Left renal pelvis (tissue), 4 donors: ENCODE data around the gene IRX3. TPM values are rescaled to one million over a fixed set of nuclear protein-coding genes. Genes with fewer than 3 reads are reported as not detected.
"Not testable (repeated sequence)": the region's sequence is repeated elsewhere in the genome, so short reads cannot be mapped to it uniquely, and the experiment has no call there.

ENCODE experiments used
- DNase-seq, 4 donors: peaks; one replicate each; pipeline ENCODE4 v3.0.0-alpha.2; 2013; ENCODE audit warnings: low read depth in 4 of 4, low spot score in 3 of 4
- polyA plus RNA-seq, 4 donors: library from polyadenylated mRNA; unstranded; fragments of 120-200 nt; gene quantifications; one replicate each; pipeline ENCODE4 v1.2.1, GENCODE V29; 2013; ENCODE audit not compliant: insufficient read length in 4 of 4

Gene IRX3
- polyA plus RNA-seq, 4 donors = 8.5 to 36.8 (median 24.5) TPM

- no peak for DNase-seq
Measured at GRCh38 chr16:54280751-54281150, 5.8 kb downstream of the IRX3 start.

- no peak for DNase-seq
Measured at GRCh38 chr16:54277845-54278703, 8.5 kb downstream of the IRX3 start.

DNA sequence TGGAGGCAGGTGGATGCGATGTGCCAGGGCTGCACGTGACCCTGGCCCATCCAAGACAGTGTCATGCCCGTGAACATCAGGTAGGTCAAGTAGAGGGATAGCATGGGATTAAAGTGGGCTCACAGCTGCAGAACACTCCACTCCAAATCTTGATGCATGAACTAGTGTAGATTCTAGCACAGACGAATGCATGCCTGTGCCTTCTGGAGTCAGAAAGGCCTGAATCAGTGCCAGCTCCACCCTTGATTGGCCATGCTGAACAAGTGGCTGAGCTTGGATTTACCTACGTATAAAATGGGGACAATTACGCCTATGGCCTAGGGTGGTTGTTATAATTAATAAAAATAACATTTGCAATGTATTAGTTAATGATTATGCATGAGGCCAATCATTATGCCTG is 10.6 kb downstream of the IRX3 start:
- no peak for DNase-seq

GRCh38 chr16:54273566-54273965 is 13.0 kb downstream of the IRX3 start:
- no peak for DNase-seq

DNA sequence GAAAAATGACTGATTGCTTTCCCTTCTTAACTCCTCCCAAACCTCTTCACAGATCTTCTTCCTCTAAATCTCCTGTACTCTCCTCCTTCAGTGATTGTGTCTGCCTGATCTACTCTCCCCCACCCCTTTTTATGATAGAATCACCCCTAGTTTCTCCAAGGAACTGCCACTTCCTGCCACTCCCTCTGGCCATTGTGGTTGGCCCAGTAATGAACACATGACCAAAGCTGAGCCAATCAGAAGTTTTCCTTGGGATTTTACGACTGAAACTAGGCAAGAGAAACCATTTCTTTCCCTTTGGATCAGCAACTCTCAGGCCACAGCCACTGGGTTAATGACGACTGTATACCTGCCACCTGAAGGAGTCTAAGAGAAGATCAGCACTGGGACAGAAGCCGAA is 15.9 kb downstream of the IRX3 start:
- DNase-seq = no peak

- no peak for DNase-seq
Measured at GRCh38 chr16:54269461-54269860, 17.1 kb downstream of the IRX3 start.

DNA sequence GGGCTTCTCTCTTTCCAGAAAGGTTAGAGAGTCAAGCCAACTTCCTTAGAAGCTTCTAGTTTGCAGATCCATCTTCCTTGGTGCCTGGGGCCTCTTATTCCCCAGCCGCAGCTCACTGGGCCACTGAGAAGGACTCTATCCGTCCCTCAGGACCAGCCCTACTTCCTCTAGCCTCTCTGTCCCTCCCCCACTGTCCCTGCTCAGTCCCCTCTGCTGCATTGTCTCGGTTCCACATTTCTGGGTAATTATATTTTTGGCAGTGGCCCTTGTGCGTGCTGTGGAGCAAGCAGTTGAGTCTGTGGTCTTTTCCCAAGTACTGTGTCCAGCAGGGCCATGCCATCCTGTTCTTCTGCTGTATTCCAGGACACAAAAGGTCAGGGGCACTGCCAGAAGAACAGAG is 17.8 kb downstream of the IRX3 start:
- DNase-seq = no peak

GRCh38 chr16:54268340-54268739 is 18.2 kb downstream of the IRX3 start:
- DNase-seq = no peak

DNA sequence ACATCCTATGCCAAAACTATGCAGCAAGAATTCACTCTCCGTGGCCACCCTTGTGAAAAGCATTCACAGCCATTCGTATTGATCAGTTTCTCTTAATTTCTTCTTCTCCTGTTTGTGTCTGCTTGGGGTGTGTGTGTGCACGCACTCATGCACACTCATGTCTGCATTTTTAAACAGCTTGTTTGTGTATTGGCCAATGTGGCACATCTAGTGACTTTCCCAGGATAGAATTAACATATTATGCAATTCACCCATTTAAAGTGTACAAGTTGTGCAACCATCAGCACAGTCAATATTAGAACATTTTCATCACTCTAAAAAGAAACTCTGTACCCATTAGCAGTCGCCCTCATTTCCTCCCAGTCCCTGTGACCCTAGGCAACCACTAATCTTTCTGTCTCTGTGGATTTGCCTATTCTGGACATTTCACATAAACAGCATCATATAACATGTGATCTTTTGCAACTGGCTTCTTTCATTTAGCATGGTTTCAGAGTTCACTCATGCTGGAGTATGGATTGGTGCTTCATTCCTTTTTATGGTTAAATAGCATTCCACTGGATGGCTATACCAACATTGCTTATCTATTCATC is 20.1 kb downstream of the IRX3 start:
- no peak for DNase-seq

- DNase-seq = no peak
Measured at GRCh38 chr16:54265575-54266107, 20.9 kb downstream of the IRX3 start.

- no peak for DNase-seq
Measured at GRCh38 chr16:54253118-54253517, 33.5 kb downstream of the IRX3 start.

DNA sequence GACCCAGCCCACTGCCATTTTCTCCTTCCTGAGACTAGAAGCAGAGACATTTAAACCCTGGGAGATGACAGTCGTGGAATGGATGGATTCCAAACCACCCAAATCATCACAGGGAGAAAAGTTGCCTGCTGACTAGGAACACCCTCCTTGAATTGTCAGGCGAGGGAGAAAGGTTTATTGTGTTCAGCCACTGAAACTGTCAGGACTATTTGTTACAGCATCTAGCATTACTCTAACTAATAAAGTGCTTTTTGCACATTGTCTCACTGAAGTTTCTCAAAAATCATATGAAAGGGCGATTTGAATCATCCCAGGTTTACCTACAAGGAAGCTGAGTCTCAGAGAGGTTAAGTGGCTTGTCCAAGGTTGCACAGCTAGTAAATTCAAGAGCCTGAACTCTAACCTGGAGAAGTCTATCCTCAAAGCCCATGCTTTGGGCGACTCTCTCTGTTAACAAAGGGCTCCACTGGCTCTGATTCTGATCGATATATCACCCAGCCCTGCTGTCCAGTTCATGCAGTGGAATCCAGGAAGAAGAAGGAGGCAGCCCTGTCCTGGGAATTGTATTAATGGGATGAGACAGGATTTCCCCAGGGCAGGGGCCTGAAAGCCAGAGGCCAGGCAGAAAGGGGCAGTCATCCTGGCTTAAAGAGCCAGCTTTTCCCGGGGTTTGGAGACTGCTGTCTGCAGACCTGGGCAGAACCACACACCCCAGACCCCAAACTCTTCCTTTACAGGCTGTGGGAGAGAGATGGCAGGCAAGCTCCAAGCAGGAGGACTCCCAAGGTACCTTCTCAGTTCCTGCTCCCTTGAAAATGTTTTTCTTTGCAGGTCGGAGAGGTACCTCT is 37.5 kb downstream of the IRX3 start:
- no peak for DNase-seq

DNA sequence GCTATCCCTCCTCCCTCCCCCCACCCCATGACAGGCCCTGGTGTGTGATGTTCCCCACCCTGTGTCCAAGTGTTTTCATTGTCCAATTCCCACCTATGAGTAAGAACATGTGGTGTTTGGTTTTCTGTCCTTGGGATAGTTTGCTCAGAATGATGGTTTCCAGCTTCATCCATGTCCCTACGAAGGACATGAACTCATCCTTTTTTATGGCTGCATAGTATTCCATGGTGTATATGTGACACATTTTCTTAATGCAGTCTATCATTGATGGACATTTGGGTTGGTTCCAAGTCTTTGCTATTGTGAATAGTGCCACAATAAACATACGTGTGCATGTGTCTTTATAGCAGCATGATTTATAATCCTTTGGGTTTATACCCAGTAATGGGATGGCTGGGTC is 38.9 kb downstream of the IRX3 start:
- not testable (repeated sequence) for DNase-seq

- no peak for DNase-seq
Measured at GRCh38 chr16:54246454-54246821, 40.1 kb downstream of the IRX3 start.

DNA sequence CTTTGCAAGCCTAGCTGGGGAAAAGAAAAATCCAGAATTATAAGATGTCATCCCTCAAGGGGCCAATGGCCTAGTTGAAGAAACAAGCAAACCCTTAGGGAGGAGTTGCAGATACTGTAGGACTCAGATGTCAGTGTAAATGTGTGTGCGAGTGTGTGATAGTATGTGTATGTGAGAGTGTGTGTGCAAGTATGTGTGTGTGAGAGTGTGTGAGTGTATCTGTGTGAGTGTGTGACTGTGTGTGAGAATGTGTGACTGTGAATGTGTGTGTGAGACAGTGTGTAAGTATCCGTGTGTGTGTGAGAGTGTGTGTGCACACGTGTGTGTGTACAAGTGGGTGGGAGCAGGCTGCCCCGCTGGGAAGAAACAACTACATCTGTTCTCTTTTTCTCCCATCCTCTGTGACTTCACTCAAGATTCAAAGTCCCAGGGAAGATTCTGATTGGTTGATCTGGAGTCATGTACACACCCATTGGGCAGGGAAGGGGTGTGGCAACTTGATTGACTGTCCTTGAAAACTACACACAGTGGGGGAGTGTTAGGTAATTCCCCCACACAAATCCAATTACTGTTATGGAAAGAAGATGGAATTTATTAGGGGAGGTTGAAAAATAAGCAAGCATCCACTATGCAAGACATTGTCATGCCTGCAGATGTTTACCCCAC is 40.7 kb downstream of the IRX3 start:
- no peak for DNase-seq

- DNase-seq = no peak
Measured at GRCh38 chr16:54244061-54244886, 42.3 kb downstream of the IRX3 start.

DNA sequence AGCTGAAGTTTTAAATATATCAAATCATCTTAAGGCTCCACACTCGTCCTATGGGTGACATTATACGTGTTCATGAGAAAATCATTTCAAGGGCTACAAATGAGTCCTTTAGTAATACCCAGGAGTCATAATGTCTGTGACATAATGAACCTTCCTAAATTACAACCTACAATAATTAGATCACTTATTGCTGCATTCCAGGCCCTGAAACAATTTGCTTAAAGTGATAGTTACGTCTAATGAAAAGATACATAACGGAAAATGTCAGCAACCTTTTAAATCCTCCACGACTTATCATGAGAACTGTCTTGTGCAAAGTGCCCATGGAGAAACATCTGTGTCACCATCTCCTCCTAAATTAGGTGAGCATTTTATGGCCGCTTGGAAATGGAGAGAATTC is 43.4 kb downstream of the IRX3 start:
- DNase-seq = no peak

- DNase-seq = no peak
Measured at GRCh38 chr16:54242199-54242598, 44.4 kb downstream of the IRX3 start.

- DNase-seq = no peak
Measured at GRCh38 chr16:54241525-54241924, 45.1 kb downstream of the IRX3 start.
